Liver (tissue), 9 donors: ENCODE measurements around the gene PEMT. TPM values are rescaled to one million over a fixed set of nuclear protein-coding genes. Genes with fewer than 3 reads are reported as not detected.

ENCODE experiments used
- DNase-seq: peaks from one replicate; pipeline ENCODE4 v3.0.0-alpha.2; 2017; ENCODE audit warnings: low spot score
- H3K27ac ChIP-seq, 2 donors: one replicate each; pipeline ENCODE4 v1.7.0; 2013; ENCODE audit warnings: inconsistent platforms in 2 of 2, low read length in 2 of 2, control low read depth in 1 of 2, low read depth in 1 of 2, mild to moderate bottlenecking in 1 of 2
- H3K27me3 ChIP-seq, 4 donors: one replicate each; pipeline versions ENCODE4 v1.6.1 to v1.7.0; 2013; ENCODE audit warnings: low read length in 3 of 4, inconsistent platforms in 1 of 4, mild to moderate bottlenecking in 1 of 4, moderate library complexity in 1 of 4; ENCODE audit not compliant: control insufficient read depth in 4 of 4, insufficient read depth in 4 of 4
- H3K36me3 ChIP-seq, 4 donors: one replicate each; pipeline versions ENCODE4 v1.6.1 to v1.7.0; 2013; ENCODE audit warnings: low read length in 3 of 4, mild to moderate bottlenecking in 3 of 4, low read depth in 1 of 4, moderate library complexity in 1 of 4; ENCODE audit not compliant: control insufficient read depth in 4 of 4, insufficient read depth in 3 of 4
- H3K4me1 ChIP-seq, 4 donors: one replicate each; pipeline versions ENCODE4 v1.6.1 to v1.7.0; 2013; ENCODE audit warnings: low read length in 3 of 4, mild to moderate bottlenecking in 3 of 4, moderate library complexity in 1 of 4; ENCODE audit not compliant: control insufficient read depth in 4 of 4, insufficient read depth in 4 of 4
- H3K4me3 ChIP-seq, 3 donors: one replicate each; pipeline versions ENCODE4 v1.6.1 to v1.7.0; 2013; ENCODE audit warnings: low read length in 3 of 3, control low read depth in 1 of 3, low read depth in 1 of 3, mild to moderate bottlenecking in 1 of 3
- H3K9ac ChIP-seq, 2 donors: one replicate each; pipeline ENCODE4 v1.7.0; 2013; ENCODE audit warnings: low read length in 2 of 2, mild to moderate bottlenecking in 2 of 2, moderate library complexity in 2 of 2, control low read depth in 1 of 2, low read depth in 1 of 2
- H3K9me3 ChIP-seq, 4 donors: one replicate each; pipeline versions ENCODE4 v1.6.1 to v1.7.0; 2013; ENCODE audit warnings: low read length in 3 of 4; ENCODE audit not compliant: control insufficient read depth in 4 of 4
- EGR1 ChIP-seq, 2 donors: IDR thresholded peaks; 2 replicates each; pipeline ENCODE4 v1.6.1; 2016 to 2018; ENCODE audit warnings: antibody characterized with exemption in 2 of 2, low read depth in 2 of 2
- FOXA1 ChIP-seq: IDR thresholded peaks from 2 replicates; pipeline ENCODE4 v1.6.1; 2016; ENCODE audit warnings: antibody characterized with exemption
- FOXA2 ChIP-seq: IDR thresholded peaks from 2 replicates; pipeline ENCODE4 v1.6.1; 2016; ENCODE audit warnings: antibody characterized with exemption
- GABPA ChIP-seq, 2 donors: IDR thresholded peaks in 1 of 2; conservative IDR thresholded peaks in 1 of 2; 2 replicates each; pipeline ENCODE4 v1.6.1; 2016; ENCODE audit warnings: antibody characterized with exemption in 2 of 2, mild to moderate bottlenecking in 1 of 2, moderate library complexity in 1 of 2
- HNF4A ChIP-seq, 2 donors: conservative IDR thresholded peaks; 2 replicates each; pipeline ENCODE4 v1.6.1; 2016; ENCODE audit warnings: antibody characterized with exemption in 2 of 2, mild to moderate bottlenecking in 2 of 2
- HNF4G ChIP-seq: IDR thresholded peaks from 2 replicates; pipeline ENCODE4 v1.6.1; 2016; ENCODE audit warnings: antibody characterized with exemption
- JUND ChIP-seq, 2 donors: IDR thresholded peaks; 2 replicates each; pipeline ENCODE4 v1.6.1; 2016; ENCODE audit warnings: antibody characterized with exemption in 2 of 2
- NR2F2 ChIP-seq: IDR thresholded peaks from 2 replicates; pipeline ENCODE4 v1.6.1; 2016; ENCODE audit warnings: antibody characterized with exemption
- RAD21 ChIP-seq, 2 donors: IDR thresholded peaks; 2 replicates each; pipeline ENCODE4 v1.6.1; 2016; ENCODE audit warnings: antibody characterized with exemption in 2 of 2, mild to moderate bottlenecking in 2 of 2
- RXRA ChIP-seq, 2 donors: IDR thresholded peaks; 2 replicates each; pipeline ENCODE4 v1.6.1; 2017 to 2018; ENCODE audit warnings: antibody characterized with exemption in 2 of 2, mild to moderate bottlenecking in 1 of 2
- SP1 ChIP-seq: IDR thresholded peaks from 2 replicates; pipeline ENCODE4 v1.6.1; 2018; ENCODE audit warnings: antibody characterized with exemption, mild to moderate bottlenecking
- TAF1 ChIP-seq: conservative IDR thresholded peaks from 2 replicates; pipeline ENCODE4 v1.6.1; 2016; ENCODE audit warnings: antibody characterized with exemption, mild to moderate bottlenecking
- YY1 ChIP-seq: IDR thresholded peaks from 2 replicates; pipeline ENCODE4 v1.6.1; 2016; ENCODE audit warnings: antibody characterized with exemption, mild to moderate bottlenecking
- WGBS: extraction: QIAGEN DNeasy Blood & Tissue Kit; methylation state at CpG from one replicate; pipeline ENCODE4 v1.1.7; 2013; 5-methylcytosine and 5-hydroxymethylcytosine counted together
- polyA plus RNA-seq, 2 donors: library from polyadenylated mRNA; stranded (reverse) in 1 of 2; unstranded in 1 of 2; fragments of 200-250 nt in 1 of 2; fragments of >200 nt in 1 of 2; fragmentation: Nextera tagmentation in 1 of 2; extraction: Ambion mirVana in 1 of 2; gene quantifications; one replicate each; pipeline versions ENCODE4 v1.2.1 to v1.2.3, GENCODE V29; 2013 to 2015
- total RNA-seq, 2 donors: library from RNA; depleted of rRNA; stranded (reverse); fragments of >200 nt; gene quantifications; one replicate each; pipeline ENCODE4 v1.2.3, GENCODE V29; 2014
- TF ChIP-seq, protein P1 (sequence below): IDR thresholded peaks from 2 replicates; pipeline ENCODE4 v1.6.1; 2016; ENCODE audit warnings: antibody characterized with exemption
- TF ChIP-seq, protein P2 (sequence below): IDR thresholded peaks from 2 replicates; pipeline ENCODE4 v1.6.1; 2016; ENCODE audit warnings: antibody characterized with exemption
- TF ChIP-seq, protein P3 (sequence below): fragments of 150-350 bp; IDR thresholded peaks from 2 replicates; pipeline ENCODE4 v1.5.1; 2017; ENCODE audit warnings: improper control_type of control experiment, low read depth, low read length; ENCODE audit not compliant: missing input control
- TF ChIP-seq, protein P4 (sequence below): IDR thresholded peaks from 2 replicates; pipeline ENCODE4 v1.6.1; 2016; ENCODE audit warnings: antibody characterized with exemption
- TF ChIP-seq, protein P5 (sequence below): IDR thresholded peaks from 2 replicates; pipeline ENCODE4 v1.6.1; 2016; ENCODE audit warnings: antibody characterized with exemption, mild to moderate bottlenecking
- donor health status: healthy.
- donor health status: healthy.
- donor health status: healthy.
- donor health status: healthy.
- donor health status: healthy.

The PEMT gene
- total and polyA plus RNA-seq, 4 donors: 64.6 to 211 (median 184) TPM

DNA sequence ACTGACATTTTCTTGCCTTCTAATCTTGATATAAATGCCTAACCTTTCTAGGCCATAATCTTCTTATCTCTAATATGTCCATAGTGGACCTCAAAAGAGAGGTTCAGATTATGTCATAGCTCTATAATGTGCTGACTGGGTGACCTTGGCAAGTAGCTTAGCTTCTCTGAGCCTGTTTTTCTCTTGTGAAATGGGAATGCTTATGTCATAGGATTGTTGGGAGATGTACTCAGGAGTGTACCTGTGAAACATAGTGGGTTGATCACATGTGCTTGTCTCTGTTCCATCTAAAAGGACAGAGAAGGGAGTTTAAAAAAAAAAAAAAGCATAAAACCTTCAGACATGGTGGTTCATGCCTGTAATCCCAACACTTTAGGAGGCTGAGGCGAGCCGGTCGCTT is 112.3 kb downstream of the PEMT start:
- H3K27me3 ChIP-seq: no peaks in the 10 kb centered on the region
- no peak for DNase-seq
- WGBS: 98% methylated on average over 3 of the region's 3 CpGs
- no peak overlapping the region for H3K4me3 ChIP-seq
- peaks cover 4 to 27% (median 11%) of the 10 kb centered on the region in 4 donors for H3K4me1 ChIP-seq
- peaks cover 0 to 2% (median 0%) of the 10 kb centered on the region in 4 donors for H3K36me3 ChIP-seq
- no peak overlapping the region for H3K9ac ChIP-seq
- no peaks in the 10 kb centered on the region for H3K9me3 ChIP-seq
- no peak overlapping the region for H3K27ac ChIP-seq
- TF ChIP-seq JUND (IDR thresholded peaks at IDR 0.05) (no peak), RAD21 (IDR thresholded peaks at IDR 0.05) (no peak), NR2F2 (no peak)

DNA sequence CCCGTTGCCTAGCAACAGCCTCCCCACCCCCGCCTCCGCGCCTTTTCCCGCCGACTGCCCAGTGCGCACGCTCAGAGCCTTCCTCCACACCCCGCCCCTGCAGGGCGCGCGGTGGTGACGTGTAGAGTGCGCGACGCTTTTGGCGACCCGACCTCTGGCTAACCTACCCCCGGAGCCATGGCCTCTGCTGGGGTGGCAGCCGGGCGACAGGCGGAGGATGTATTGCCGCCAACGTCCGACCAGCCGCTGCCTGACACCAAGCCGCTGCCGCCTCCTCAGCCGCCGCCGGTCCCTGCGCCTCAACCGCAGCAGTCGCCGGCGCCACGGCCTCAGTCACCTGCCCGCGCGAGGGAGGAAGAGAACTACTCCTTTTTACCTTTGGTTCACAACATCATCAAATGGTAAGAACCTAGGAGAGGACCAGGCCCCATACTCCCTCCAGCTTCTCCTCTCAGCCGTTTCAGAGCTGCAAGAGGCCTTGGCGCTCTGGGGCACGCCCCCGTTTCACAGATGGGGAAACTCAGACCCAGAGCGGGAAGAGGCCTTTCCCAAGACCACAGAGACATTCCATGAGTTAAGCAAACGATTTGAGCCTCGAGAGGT is 114.5 kb downstream of the PEMT start, which contains the start of gene MED9:
TSS of gene MED9 (plus strand) at position 136 of the 603 bp plus-strand sequence. CDS start at position 178, 42 bp downstream.
- TF ChIP-seq, protein P1, sequence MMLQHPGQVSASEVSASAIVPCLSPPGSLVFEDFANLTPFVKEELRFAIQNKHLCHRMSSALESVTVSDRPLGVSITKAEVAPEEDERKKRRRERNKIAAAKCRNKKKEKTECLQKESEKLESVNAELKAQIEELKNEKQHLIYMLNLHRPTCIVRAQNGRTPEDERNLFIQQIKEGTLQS: no peak
- TF ChIP-seq GABPA (IDR thresholded peaks at IDR 0.05 in 1 of 2, conservative IDR thresholded peaks at IDR 0.05 in 1 of 2) (no peak), HNF4A (conservative IDR thresholded peaks at IDR 0.05) (peak; percentile 31 to 40), EGR1 (IDR thresholded peaks at IDR 0.05; ENCODE audit: low read depth in 2 of 2) (peak; percentile 86 to 92), RAD21 (IDR thresholded peaks at IDR 0.05) (peak in 1 of 2 donors; percentile 52), SP1 (peak; percentile 58), JUND (IDR thresholded peaks at IDR 0.05) (no peak), HNF4G (no peak), TAF1 (no peak), FOXA1 (no peak), NR2F2 (peak; percentile 84), FOXA2 (no peak), RXRA (IDR thresholded peaks at IDR 0.05) (peak; percentile 78 to 85), YY1 (peak; percentile 81)
- TF ChIP-seq, protein P2, sequence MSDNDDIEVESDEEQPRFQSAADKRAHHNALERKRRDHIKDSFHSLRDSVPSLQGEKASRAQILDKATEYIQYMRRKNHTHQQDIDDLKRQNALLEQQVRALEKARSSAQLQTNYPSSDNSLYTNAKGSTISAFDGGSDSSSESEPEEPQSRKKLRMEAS: no peak
- TF ChIP-seq, protein P3, sequence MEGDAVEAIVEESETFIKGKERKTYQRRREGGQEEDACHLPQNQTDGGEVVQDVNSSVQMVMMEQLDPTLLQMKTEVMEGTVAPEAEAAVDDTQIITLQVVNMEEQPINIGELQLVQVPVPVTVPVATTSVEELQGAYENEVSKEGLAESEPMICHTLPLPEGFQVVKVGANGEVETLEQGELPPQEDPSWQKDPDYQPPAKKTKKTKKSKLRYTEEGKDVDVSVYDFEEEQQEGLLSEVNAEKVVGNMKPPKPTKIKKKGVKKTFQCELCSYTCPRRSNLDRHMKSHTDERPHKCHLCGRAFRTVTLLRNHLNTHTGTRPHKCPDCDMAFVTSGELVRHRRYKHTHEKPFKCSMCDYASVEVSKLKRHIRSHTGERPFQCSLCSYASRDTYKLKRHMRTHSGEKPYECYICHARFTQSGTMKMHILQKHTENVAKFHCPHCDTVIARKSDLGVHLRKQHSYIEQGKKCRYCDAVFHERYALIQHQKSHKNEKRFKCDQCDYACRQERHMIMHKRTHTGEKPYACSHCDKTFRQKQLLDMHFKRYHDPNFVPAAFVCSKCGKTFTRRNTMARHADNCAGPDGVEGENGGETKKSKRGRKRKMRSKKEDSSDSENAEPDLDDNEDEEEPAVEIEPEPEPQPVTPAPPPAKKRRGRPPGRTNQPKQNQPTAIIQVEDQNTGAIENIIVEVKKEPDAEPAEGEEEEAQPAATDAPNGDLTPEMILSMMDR: no peak
- TF ChIP-seq, protein P4, sequence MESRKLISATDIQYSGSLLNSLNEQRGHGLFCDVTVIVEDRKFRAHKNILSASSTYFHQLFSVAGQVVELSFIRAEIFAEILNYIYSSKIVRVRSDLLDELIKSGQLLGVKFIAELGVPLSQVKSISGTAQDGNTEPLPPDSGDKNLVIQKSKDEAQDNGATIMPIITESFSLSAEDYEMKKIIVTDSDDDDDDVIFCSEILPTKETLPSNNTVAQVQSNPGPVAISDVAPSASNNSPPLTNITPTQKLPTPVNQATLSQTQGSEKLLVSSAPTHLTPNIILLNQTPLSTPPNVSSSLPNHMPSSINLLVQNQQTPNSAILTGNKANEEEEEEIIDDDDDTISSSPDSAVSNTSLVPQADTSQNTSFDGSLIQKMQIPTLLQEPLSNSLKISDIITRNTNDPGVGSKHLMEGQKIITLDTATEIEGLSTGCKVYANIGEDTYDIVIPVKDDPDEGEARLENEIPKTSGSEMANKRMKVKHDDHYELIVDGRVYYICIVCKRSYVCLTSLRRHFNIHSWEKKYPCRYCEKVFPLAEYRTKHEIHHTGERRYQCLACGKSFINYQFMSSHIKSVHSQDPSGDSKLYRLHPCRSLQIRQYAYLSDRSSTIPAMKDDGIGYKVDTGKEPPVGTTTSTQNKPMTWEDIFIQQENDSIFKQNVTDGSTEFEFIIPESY: no peak
- TF ChIP-seq, protein P5, sequence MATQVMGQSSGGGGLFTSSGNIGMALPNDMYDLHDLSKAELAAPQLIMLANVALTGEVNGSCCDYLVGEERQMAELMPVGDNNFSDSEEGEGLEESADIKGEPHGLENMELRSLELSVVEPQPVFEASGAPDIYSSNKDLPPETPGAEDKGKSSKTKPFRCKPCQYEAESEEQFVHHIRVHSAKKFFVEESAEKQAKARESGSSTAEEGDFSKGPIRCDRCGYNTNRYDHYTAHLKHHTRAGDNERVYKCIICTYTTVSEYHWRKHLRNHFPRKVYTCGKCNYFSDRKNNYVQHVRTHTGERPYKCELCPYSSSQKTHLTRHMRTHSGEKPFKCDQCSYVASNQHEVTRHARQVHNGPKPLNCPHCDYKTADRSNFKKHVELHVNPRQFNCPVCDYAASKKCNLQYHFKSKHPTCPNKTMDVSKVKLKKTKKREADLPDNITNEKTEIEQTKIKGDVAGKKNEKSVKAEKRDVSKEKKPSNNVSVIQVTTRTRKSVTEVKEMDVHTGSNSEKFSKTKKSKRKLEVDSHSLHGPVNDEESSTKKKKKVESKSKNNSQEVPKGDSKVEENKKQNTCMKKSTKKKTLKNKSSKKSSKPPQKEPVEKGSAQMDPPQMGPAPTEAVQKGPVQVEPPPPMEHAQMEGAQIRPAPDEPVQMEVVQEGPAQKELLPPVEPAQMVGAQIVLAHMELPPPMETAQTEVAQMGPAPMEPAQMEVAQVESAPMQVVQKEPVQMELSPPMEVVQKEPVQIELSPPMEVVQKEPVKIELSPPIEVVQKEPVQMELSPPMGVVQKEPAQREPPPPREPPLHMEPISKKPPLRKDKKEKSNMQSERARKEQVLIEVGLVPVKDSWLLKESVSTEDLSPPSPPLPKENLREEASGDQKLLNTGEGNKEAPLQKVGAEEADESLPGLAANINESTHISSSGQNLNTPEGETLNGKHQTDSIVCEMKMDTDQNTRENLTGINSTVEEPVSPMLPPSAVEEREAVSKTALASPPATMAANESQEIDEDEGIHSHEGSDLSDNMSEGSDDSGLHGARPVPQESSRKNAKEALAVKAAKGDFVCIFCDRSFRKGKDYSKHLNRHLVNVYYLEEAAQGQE: no peak
- Histone ChIP-seq H3K36me3 (no peaks in the 10 kb centered on the region), H3K4me1 (peaks cover 4 to 26% (median 11%) of the 10 kb centered on the region in 4 donors), H3K4me3 (peak within 1 kb of the TSS; percentile 85 to 100 (median 91)), H3K9me3 (no peaks in the 10 kb centered on the region), H3K27me3 (no peaks in the 10 kb centered on the region), H3K27ac (peak within 1 kb of the TSS; percentile 93 to 94), H3K9ac (peak within 1 kb of the TSS; percentile 85 to 91)
- under 1% methylated on average over 47 of the region's 47 CpGs for WGBS
- DNase-seq: peak; percentile 94
